Upper lobe of left lung (tissue), 4 donors: ENCODE data around the gene POP7.

ENCODE experiments used
- EP300 ChIP-seq, 4 donors: sonication (generic); formaldehyde crosslinking; IDR thresholded peaks; one replicate each; pipeline ENCODE4 v1.5.1; 2017; ENCODE audit warnings: antibody characterized with exemption in 4 of 4, control low read depth in 2 of 4
- POLR2A ChIP-seq, 4 donors: fragments of 450-650 bp; IDR thresholded peaks; one replicate each; pipeline ENCODE4 v1.5.1; 2016 to 2017; ENCODE audit warnings: antibody characterized with exemption in 4 of 4, mild to moderate bottlenecking in 2 of 4
- POLR2AphosphoS5 ChIP-seq, 2 donors: sonication (generic); formaldehyde crosslinking; IDR thresholded peaks; one replicate each; pipeline ENCODE4 v1.5.1; 2017; ENCODE audit warnings: antibody characterized with exemption in 2 of 2
- TF ChIP-seq, protein P1 (sequence below), 6 experiments: fragments of 450-650 bp in 4 of 6; fragments of 200-600 bp in 2 of 6; sonication (generic) in 2 of 6; IDR thresholded peaks; one replicate each; pipeline ENCODE4 v1.5.1; 2016 to 2019; ENCODE audit warnings: antibody characterized with exemption in 6 of 6

- TF ChIP-seq POLR2AphosphoS5 (IDR thresholded peaks at IDR 0.05): no peak
- TF ChIP-seq, protein P1, sequence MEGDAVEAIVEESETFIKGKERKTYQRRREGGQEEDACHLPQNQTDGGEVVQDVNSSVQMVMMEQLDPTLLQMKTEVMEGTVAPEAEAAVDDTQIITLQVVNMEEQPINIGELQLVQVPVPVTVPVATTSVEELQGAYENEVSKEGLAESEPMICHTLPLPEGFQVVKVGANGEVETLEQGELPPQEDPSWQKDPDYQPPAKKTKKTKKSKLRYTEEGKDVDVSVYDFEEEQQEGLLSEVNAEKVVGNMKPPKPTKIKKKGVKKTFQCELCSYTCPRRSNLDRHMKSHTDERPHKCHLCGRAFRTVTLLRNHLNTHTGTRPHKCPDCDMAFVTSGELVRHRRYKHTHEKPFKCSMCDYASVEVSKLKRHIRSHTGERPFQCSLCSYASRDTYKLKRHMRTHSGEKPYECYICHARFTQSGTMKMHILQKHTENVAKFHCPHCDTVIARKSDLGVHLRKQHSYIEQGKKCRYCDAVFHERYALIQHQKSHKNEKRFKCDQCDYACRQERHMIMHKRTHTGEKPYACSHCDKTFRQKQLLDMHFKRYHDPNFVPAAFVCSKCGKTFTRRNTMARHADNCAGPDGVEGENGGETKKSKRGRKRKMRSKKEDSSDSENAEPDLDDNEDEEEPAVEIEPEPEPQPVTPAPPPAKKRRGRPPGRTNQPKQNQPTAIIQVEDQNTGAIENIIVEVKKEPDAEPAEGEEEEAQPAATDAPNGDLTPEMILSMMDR (IDR thresholded peaks at IDR 0.05): no peak
- no peak for TF ChIP-seq POLR2A (IDR thresholded peaks at IDR 0.05)
- TF ChIP-seq EP300 (IDR thresholded peaks at IDR 0.05): no peak
These were observed 17.9 kb downstream of the POP7 start for GRCh38 chr7:100723732-100724275.
